HepG2 (cell line): ENCODE measurements around the gene FGFR3. TPM values are rescaled to one million over a fixed set of nuclear protein-coding genes. Genes with fewer than 3 reads are reported as not detected.

Experiments
- GATAD2A ChIP-seq: IDR thresholded peaks from 2 replicates; pipeline ENCODE4 v1.6.1; 2016
- HDAC2 ChIP-seq: sonication (generic); formaldehyde crosslinking; IDR thresholded peaks from 2 replicates; pipeline ENCODE4 v1.4.0; 2020; ENCODE audit warnings: missing genetic modification reagents
- HMG20A ChIP-seq: IDR thresholded peaks from 2 replicates; pipeline ENCODE4 v1.6.1; 2016; ENCODE audit warnings: borderline replicate concordance
- ISL2 ChIP-seq: sonication (generic); formaldehyde crosslinking; IDR thresholded peaks from 2 replicates; pipeline ENCODE4 v1.5.0; 2020; ENCODE audit warnings: missing genetic modification reagents
- KAT8 ChIP-seq: IDR thresholded peaks from 2 replicates; pipeline ENCODE4 v1.6.1; 2016; ENCODE audit warnings: missing genetic modification reagents, missing compliant biosample characterization
- NCOA1 ChIP-seq: sonication (generic); formaldehyde crosslinking; IDR thresholded peaks from 2 replicates; pipeline ENCODE4 v1.9.0; 2021; ENCODE audit warnings: missing genetic modification reagents
- NR2F6 ChIP-seq, 2 experiments: IDR thresholded peaks; 2 replicates each; pipeline ENCODE4 v1.6.1; 2016; ENCODE audit warnings: antibody characterized with exemption in 1 of 2, mild to moderate bottlenecking in 1 of 2
- POLR2A ChIP-seq, 2 experiments: IDR thresholded peaks; 2 replicates each; pipeline ENCODE4 v1.6.1; 2011; ENCODE audit warnings: low read depth in 2 of 2, low read length in 2 of 2, mild to moderate bottlenecking in 1 of 2, moderate library complexity in 1 of 2; ENCODE audit not compliant: insufficient read depth in 1 of 2
- PPARG ChIP-seq: conservative IDR thresholded peaks from 2 replicates; pipeline ENCODE4 v1.6.1; 2016; ENCODE audit warnings: missing biosample characterization, missing genetic modification reagents
- PRDM15 ChIP-seq: sonication (generic); formaldehyde crosslinking; IDR thresholded peaks from 2 replicates; pipeline ENCODE4 v1.4.0; 2020; ENCODE audit warnings: missing genetic modification reagents
- RAD21 ChIP-seq: fragments of 450-650 bp; formaldehyde crosslinking; IDR thresholded peaks from 2 replicates; pipeline ENCODE4 v1.5.0; 2020; ENCODE audit warnings: mild to moderate bottlenecking
- RXRB ChIP-seq: IDR thresholded peaks from 2 replicates; pipeline ENCODE4 v1.6.1; 2016; ENCODE audit warnings: borderline replicate concordance, missing genetic modification reagents, missing compliant biosample characterization
- SMYD3 ChIP-seq: sonication (generic); formaldehyde crosslinking; IDR thresholded peaks from 2 replicates; pipeline ENCODE4 v1.8.1; 2023; ENCODE audit warnings: mild to moderate bottlenecking, missing genetic modification reagents
- ZBED4 ChIP-seq: sonication (generic); formaldehyde crosslinking; IDR thresholded peaks from 2 replicates; pipeline ENCODE4 v1.4.0; 2020; ENCODE audit warnings: missing genetic modification reagents, borderline replicate concordance
- ZFAT ChIP-seq: sonication (generic); formaldehyde crosslinking; conservative IDR thresholded peaks from 2 replicates; pipeline ENCODE4 v1.8.1; 2023; ENCODE audit warnings: missing genetic modification reagents, inconsistent platforms
- ZFP1 ChIP-seq: IDR thresholded peaks from 2 replicates; pipeline ENCODE4 v1.6.1; 2016
- ZGPAT ChIP-seq: IDR thresholded peaks from 2 replicates; pipeline ENCODE4 v1.6.1; 2016; ENCODE audit warnings: mild to moderate bottlenecking
- ZNF558 ChIP-seq: sonication (generic); formaldehyde crosslinking; IDR thresholded peaks from 2 replicates; pipeline ENCODE4 v1.9.0; 2022; ENCODE audit warnings: mild to moderate bottlenecking, missing genetic modification reagents, borderline replicate concordance
- ZNF567 ChIP-seq: sonication (generic); formaldehyde crosslinking; IDR thresholded peaks from 2 replicates; pipeline ENCODE4 v1.8.1; 2023; ENCODE audit warnings: mild to moderate bottlenecking, missing genetic modification reagents, borderline replicate concordance
- ZNF569 ChIP-seq: sonication (generic); formaldehyde crosslinking; IDR thresholded peaks from 2 replicates; pipeline ENCODE4 v1.5.0; 2020; ENCODE audit warnings: mild to moderate bottlenecking, missing genetic modification reagents, moderate library complexity, borderline replicate concordance
- polyA plus RNA-seq, 8 experiments: library from polyadenylated mRNA; depleted of rRNA in 3 of 8; stranded (reverse) in 7 of 8; unstranded in 1 of 8; fragments of >200 nt; fragmentation: Illumina TruSeq in 4 of 8; extraction: Trizol in 4 of 8; gene quantifications; 2 replicates each; pipeline versions ENCODE4 v1.2.1 to v1.2.3, GENCODE V29; 2011 to 2016; ENCODE audit warnings: low read depth in 4 of 8, missing spikeins in 1 of 8, mixed read lengths in 1 of 8; ENCODE audit not compliant: insufficient read depth in 1 of 8
- total RNA-seq, 5 experiments: library from RNA; depleted of rRNA; stranded (reverse); fragments of >200 nt; fragmentation: Illumina TruSeq; extraction: Trizol; gene quantifications; 2 replicates each; pipeline ENCODE4 v1.2.3, GENCODE V29; 2016; ENCODE audit warnings: low read depth in 1 of 5

FGFR3 gene
- total and polyA plus RNA-seq, 2 of the 13 experiments (the other 11 are each of a cell fraction or from before 2014, with no cell fraction given), result 103 to 109 TPM

- 0 out of 2 replicates have a peak, but pooled peaks have one; percentile 19 for TF ChIP-seq ISL2
- peak; percentile 7; the same call in 1 of the 2 replicates for TF ChIP-seq HMG20A (CRISPR knock-in tag)
- TF ChIP-seq ZNF558 (CRISPR knock-in tag), result no peak
- no peak for TF ChIP-seq NCOA1
- no peak for TF ChIP-seq ZNF569 (CRISPR knock-in tag)
- TF ChIP-seq ZBED4 (CRISPR knock-in tag), result 0 out of 2 replicates have a peak, but pooled peaks have one; percentile 38
- peak; percentile 30; the same call in 1 of the 2 replicates for TF ChIP-seq HDAC2
- TF ChIP-seq KAT8 (CRISPR knock-in tag), result peak; percentile 68
- peak; percentile 43; the same call in 1 of the 2 replicates for TF ChIP-seq ZGPAT (CRISPR knock-in tag)
- 0 out of 2 replicates have a peak, but pooled peaks have one; percentile 18 for TF ChIP-seq PPARG (CRISPR knock-in tag)
- TF ChIP-seq ZFP1 (CRISPR knock-in tag), result no peak
- peak; percentile 49; the same call in 1 of the 2 replicates for TF ChIP-seq GATAD2A (CRISPR knock-in tag)
- peak; percentile 38; the same call in 1 of the 2 replicates for TF ChIP-seq RXRB (CRISPR knock-in tag)
- TF ChIP-seq NR2F6 (IDR thresholded peaks at IDR 0.05), result peak; percentile 58
- peak; percentile 85 for TF ChIP-seq NR2F6 (CRISPR knock-in tag; IDR thresholded peaks at IDR 0.05)
- TF ChIP-seq POLR2A (IDR thresholded peaks at IDR 0.05; ENCODE audit: insufficient read depth in 1 of 2, low read depth in 2 of 2, low read length in 2 of 2), result no peak
- TF ChIP-seq SMYD3 (CRISPR knock-in tag), result no peak
- TF ChIP-seq ZNF567 (CRISPR knock-in tag), result 0 out of 2 replicates have a peak, but pooled peaks have one; percentile 16
- TF ChIP-seq RAD21 (CRISPR knock-in tag), result no peak
- no peak for TF ChIP-seq ZFAT (CRISPR knock-in tag)
- TF ChIP-seq PRDM15 (CRISPR knock-in tag), result no peak
Measured at GRCh38 chr4:1752284-1753041, 40.6 kb upstream of the FGFR3 start (continued).
